Liver (tissue), 9 donors: ENCODE data around the gene PACSIN3. TPM values are rescaled to one million over a fixed set of nuclear protein-coding genes. Genes with fewer than 3 reads are reported as not detected.

Experiments used
- DNase-seq: peaks from one replicate; pipeline ENCODE4 v3.0.0-alpha.2; 2017; ENCODE audit warnings: low spot score
- H3K27ac ChIP-seq, 2 donors: one replicate each; pipeline ENCODE4 v1.7.0; 2013; ENCODE audit warnings: inconsistent platforms in 2 of 2, low read length in 2 of 2, control low read depth in 1 of 2, low read depth in 1 of 2, mild to moderate bottlenecking in 1 of 2
- H3K27me3 ChIP-seq, 4 donors: one replicate each; pipeline versions ENCODE4 v1.6.1 to v1.7.0; 2013; ENCODE audit warnings: low read length in 3 of 4, inconsistent platforms in 1 of 4, mild to moderate bottlenecking in 1 of 4, moderate library complexity in 1 of 4; ENCODE audit not compliant: control insufficient read depth in 4 of 4, insufficient read depth in 4 of 4
- H3K36me3 ChIP-seq, 4 donors: one replicate each; pipeline versions ENCODE4 v1.6.1 to v1.7.0; 2013; ENCODE audit warnings: low read length in 3 of 4, mild to moderate bottlenecking in 3 of 4, low read depth in 1 of 4, moderate library complexity in 1 of 4; ENCODE audit not compliant: control insufficient read depth in 4 of 4, insufficient read depth in 3 of 4
- H3K4me1 ChIP-seq, 4 donors: one replicate each; pipeline versions ENCODE4 v1.6.1 to v1.7.0; 2013; ENCODE audit warnings: low read length in 3 of 4, mild to moderate bottlenecking in 3 of 4, moderate library complexity in 1 of 4; ENCODE audit not compliant: control insufficient read depth in 4 of 4, insufficient read depth in 4 of 4
- H3K4me3 ChIP-seq, 3 donors: one replicate each; pipeline versions ENCODE4 v1.6.1 to v1.7.0; 2013; ENCODE audit warnings: low read length in 3 of 3, control low read depth in 1 of 3, low read depth in 1 of 3, mild to moderate bottlenecking in 1 of 3
- H3K9ac ChIP-seq, 2 donors: one replicate each; pipeline ENCODE4 v1.7.0; 2013; ENCODE audit warnings: low read length in 2 of 2, mild to moderate bottlenecking in 2 of 2, moderate library complexity in 2 of 2, control low read depth in 1 of 2, low read depth in 1 of 2
- H3K9me3 ChIP-seq, 4 donors: one replicate each; pipeline versions ENCODE4 v1.6.1 to v1.7.0; 2013; ENCODE audit warnings: low read length in 3 of 4; ENCODE audit not compliant: control insufficient read depth in 4 of 4
- EGR1 ChIP-seq, 2 donors: IDR thresholded peaks; 2 replicates each; pipeline ENCODE4 v1.6.1; 2016 to 2018; ENCODE audit warnings: antibody characterized with exemption in 2 of 2, low read depth in 2 of 2
- GABPA ChIP-seq, 2 donors: IDR thresholded peaks in 1 of 2; conservative IDR thresholded peaks in 1 of 2; 2 replicates each; pipeline ENCODE4 v1.6.1; 2016; ENCODE audit warnings: antibody characterized with exemption in 2 of 2, mild to moderate bottlenecking in 1 of 2, moderate library complexity in 1 of 2
- HNF4A ChIP-seq, 2 donors: conservative IDR thresholded peaks; 2 replicates each; pipeline ENCODE4 v1.6.1; 2016; ENCODE audit warnings: antibody characterized with exemption in 2 of 2, mild to moderate bottlenecking in 2 of 2
- HNF4G ChIP-seq: IDR thresholded peaks from 2 replicates; pipeline ENCODE4 v1.6.1; 2016; ENCODE audit warnings: antibody characterized with exemption
- NR2F2 ChIP-seq: IDR thresholded peaks from 2 replicates; pipeline ENCODE4 v1.6.1; 2016; ENCODE audit warnings: antibody characterized with exemption
- RAD21 ChIP-seq, 2 donors: IDR thresholded peaks; 2 replicates each; pipeline ENCODE4 v1.6.1; 2016; ENCODE audit warnings: antibody characterized with exemption in 2 of 2, mild to moderate bottlenecking in 2 of 2
- SP1 ChIP-seq: IDR thresholded peaks from 2 replicates; pipeline ENCODE4 v1.6.1; 2018; ENCODE audit warnings: antibody characterized with exemption, mild to moderate bottlenecking
- TAF1 ChIP-seq: conservative IDR thresholded peaks from 2 replicates; pipeline ENCODE4 v1.6.1; 2016; ENCODE audit warnings: antibody characterized with exemption, mild to moderate bottlenecking
- YY1 ChIP-seq: IDR thresholded peaks from 2 replicates; pipeline ENCODE4 v1.6.1; 2016; ENCODE audit warnings: antibody characterized with exemption, mild to moderate bottlenecking
- WGBS: extraction: QIAGEN DNeasy Blood & Tissue Kit; methylation state at CpG from one replicate; pipeline ENCODE4 v1.1.7; 2013; 5-methylcytosine and 5-hydroxymethylcytosine counted together
- polyA plus RNA-seq, 2 donors: library from polyadenylated mRNA; stranded (reverse) in 1 of 2; unstranded in 1 of 2; fragments of 200-250 nt in 1 of 2; fragments of >200 nt in 1 of 2; fragmentation: Nextera tagmentation in 1 of 2; extraction: Ambion mirVana in 1 of 2; gene quantifications; one replicate each; pipeline versions ENCODE4 v1.2.1 to v1.2.3, GENCODE V29; 2013 to 2015
- total RNA-seq, 2 donors: library from RNA; depleted of rRNA; stranded (reverse); fragments of >200 nt; gene quantifications; one replicate each; pipeline ENCODE4 v1.2.3, GENCODE V29; 2014
- TF ChIP-seq, protein P1 (sequence below): fragments of 150-350 bp; IDR thresholded peaks from 2 replicates; pipeline ENCODE4 v1.5.1; 2017; ENCODE audit warnings: improper control_type of control experiment, low read depth, low read length; ENCODE audit not compliant: missing input control
- TF ChIP-seq, protein P2 (sequence below): IDR thresholded peaks from 2 replicates; pipeline ENCODE4 v1.6.1; 2016; ENCODE audit warnings: antibody characterized with exemption, mild to moderate bottlenecking
- donor health status: healthy.
- donor health status: healthy.
- donor health status: healthy.
- donor health status: healthy.
- donor health status: healthy.

PACSIN3 gene
- total and polyA plus RNA-seq, 4 donors, result 12.1 to 23.3 (median 19.7) TPM

DNA sequence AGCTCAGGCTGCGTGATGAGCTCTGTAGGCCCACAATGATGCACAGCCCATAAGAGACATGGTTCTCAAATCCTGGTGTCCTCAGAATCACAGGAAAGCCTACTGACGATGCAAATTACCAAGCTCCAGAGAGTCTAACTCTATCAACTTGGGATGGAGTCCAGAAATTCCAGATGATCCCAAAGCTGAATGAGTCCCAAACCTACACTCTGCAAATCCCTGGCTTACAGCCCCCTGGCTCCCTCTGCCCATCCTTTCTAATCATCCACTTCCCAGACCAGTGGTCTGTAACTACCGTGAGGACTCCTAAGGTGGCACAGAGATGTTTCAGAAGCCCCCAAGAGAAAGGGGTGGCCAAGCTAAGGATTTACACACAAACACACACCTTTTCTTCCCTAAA, 23.0 kb downstream of the PACSIN3 start (continued):
- TF ChIP-seq RAD21 (IDR thresholded peaks at IDR 0.05) (no peak), NR2F2 (no peak), TAF1 (no peak)
- TF ChIP-seq, protein P1, sequence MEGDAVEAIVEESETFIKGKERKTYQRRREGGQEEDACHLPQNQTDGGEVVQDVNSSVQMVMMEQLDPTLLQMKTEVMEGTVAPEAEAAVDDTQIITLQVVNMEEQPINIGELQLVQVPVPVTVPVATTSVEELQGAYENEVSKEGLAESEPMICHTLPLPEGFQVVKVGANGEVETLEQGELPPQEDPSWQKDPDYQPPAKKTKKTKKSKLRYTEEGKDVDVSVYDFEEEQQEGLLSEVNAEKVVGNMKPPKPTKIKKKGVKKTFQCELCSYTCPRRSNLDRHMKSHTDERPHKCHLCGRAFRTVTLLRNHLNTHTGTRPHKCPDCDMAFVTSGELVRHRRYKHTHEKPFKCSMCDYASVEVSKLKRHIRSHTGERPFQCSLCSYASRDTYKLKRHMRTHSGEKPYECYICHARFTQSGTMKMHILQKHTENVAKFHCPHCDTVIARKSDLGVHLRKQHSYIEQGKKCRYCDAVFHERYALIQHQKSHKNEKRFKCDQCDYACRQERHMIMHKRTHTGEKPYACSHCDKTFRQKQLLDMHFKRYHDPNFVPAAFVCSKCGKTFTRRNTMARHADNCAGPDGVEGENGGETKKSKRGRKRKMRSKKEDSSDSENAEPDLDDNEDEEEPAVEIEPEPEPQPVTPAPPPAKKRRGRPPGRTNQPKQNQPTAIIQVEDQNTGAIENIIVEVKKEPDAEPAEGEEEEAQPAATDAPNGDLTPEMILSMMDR, result no peak

DNA sequence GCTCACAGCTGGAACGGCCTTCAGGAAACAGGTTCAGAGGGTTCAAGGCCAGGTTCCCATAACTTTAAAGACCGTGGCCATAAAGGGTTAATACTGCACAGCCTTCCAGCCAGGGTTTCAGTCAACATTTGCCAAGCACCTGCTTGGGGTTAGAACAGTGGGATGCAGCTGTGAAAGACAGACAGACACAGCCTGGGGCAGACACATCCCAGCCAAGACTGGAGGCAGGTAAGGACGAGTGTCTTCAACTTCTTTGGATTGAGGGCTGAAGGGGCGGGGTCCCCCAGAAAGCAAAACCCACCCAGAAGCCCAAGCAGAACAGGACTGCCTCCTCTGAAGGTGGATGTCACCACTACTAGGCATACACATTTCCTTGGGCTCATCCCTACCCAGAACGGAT, 23.8 kb downstream of the PACSIN3 start:
- no peak overlapping the region for H3K9ac ChIP-seq
- WGBS, result 65% methylated on average over 5 of the region's 5 CpGs
- no peak overlapping the region for H3K27ac ChIP-seq
- TF ChIP-seq HNF4G, result no peak
- no peak for TF ChIP-seq YY1
- no peak for TF ChIP-seq GABPA (IDR thresholded peaks at IDR 0.05 in 1 of 2, conservative IDR thresholded peaks at IDR 0.05 in 1 of 2)
- TF ChIP-seq EGR1 (IDR thresholded peaks at IDR 0.05; ENCODE audit: low read depth in 2 of 2), result no peak
- TF ChIP-seq HNF4A (conservative IDR thresholded peaks at IDR 0.05), result no peak
- TF ChIP-seq TAF1, result no peak
- TF ChIP-seq, protein P2, sequence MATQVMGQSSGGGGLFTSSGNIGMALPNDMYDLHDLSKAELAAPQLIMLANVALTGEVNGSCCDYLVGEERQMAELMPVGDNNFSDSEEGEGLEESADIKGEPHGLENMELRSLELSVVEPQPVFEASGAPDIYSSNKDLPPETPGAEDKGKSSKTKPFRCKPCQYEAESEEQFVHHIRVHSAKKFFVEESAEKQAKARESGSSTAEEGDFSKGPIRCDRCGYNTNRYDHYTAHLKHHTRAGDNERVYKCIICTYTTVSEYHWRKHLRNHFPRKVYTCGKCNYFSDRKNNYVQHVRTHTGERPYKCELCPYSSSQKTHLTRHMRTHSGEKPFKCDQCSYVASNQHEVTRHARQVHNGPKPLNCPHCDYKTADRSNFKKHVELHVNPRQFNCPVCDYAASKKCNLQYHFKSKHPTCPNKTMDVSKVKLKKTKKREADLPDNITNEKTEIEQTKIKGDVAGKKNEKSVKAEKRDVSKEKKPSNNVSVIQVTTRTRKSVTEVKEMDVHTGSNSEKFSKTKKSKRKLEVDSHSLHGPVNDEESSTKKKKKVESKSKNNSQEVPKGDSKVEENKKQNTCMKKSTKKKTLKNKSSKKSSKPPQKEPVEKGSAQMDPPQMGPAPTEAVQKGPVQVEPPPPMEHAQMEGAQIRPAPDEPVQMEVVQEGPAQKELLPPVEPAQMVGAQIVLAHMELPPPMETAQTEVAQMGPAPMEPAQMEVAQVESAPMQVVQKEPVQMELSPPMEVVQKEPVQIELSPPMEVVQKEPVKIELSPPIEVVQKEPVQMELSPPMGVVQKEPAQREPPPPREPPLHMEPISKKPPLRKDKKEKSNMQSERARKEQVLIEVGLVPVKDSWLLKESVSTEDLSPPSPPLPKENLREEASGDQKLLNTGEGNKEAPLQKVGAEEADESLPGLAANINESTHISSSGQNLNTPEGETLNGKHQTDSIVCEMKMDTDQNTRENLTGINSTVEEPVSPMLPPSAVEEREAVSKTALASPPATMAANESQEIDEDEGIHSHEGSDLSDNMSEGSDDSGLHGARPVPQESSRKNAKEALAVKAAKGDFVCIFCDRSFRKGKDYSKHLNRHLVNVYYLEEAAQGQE, result no peak
- H3K4me1 ChIP-seq, result peaks cover 0 to 5% (median 0%) of the 10 kb centered on the region in 4 donors
- H3K4me3 ChIP-seq, result no peak overlapping the region
- no peaks in the 10 kb centered on the region for H3K27me3 ChIP-seq
- DNase-seq, result no peak
- H3K9me3 ChIP-seq, result no peaks in the 10 kb centered on the region
- H3K36me3 ChIP-seq, result peaks cover 15 to 37% (median 33%) of the 10 kb centered on the region in 4 donors

DNA sequence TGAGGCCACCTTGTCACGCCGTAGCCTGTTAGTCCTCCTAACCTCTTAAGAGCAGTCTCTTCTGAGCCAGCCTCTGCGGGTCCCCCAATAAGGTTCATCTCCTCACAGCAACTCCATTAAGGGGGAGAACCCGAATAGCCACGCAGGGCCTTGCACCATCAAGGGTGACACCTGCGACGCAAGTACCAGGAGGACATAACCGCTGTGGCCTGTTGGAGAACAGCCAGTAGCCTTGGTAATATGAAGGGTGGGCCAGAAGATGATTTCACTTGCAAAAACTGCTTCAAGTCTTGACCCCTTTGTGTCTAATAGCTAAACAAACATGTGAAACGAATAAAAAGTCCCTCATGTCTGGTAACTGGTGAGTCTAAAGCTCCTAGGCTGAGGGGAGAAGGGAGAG, 24.3 kb downstream of the PACSIN3 start:
- no peak overlapping the region for H3K27ac ChIP-seq
- TF ChIP-seq SP1, result no peak
- no peak for TF ChIP-seq GABPA (IDR thresholded peaks at IDR 0.05 in 1 of 2, conservative IDR thresholded peaks at IDR 0.05 in 1 of 2)
- no peak for DNase-seq
- no peak overlapping the region for H3K4me3 ChIP-seq
- 59% methylated on average over 9 of the region's 9 CpGs for WGBS
- no peaks in the 10 kb centered on the region for H3K27me3 ChIP-seq
- H3K4me1 ChIP-seq, result peaks cover 0 to 5% (median 0%) of the 10 kb centered on the region in 4 donors
- H3K9ac ChIP-seq, result no peak overlapping the region
- H3K9me3 ChIP-seq, result no peaks in the 10 kb centered on the region
- peaks cover 14 to 32% (median 27%) of the 10 kb centered on the region in 4 donors for H3K36me3 ChIP-seq
